Measurements from ENCODE around the gene PBX2. TPM values are rescaled to one million over a fixed set of nuclear protein-coding genes. Genes with fewer than 3 reads are reported as not detected.

The PBX2 gene
- total RNA-seq, 1 donor from 2014 or later = 92.7 TPM

DNA sequence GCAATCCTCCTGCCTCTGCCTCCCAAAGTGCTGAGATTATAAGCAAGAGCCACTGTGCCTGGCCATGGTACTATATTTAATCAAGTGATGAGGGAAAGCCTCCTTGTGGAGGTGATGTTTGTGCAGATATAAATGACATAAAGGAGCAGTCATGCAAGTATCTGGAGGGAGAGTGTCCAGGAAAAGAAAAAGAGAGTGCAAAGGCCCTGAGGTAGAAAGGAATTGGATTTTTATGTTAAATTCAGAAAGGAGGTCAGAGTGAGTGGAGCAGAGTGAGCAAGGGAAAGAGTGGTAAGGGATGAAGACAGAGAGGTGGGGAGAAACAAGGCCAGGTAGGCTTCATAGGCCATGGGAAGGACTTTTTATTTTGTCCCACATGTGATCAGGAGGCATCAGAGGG, 52.5 kb downstream of the PBX2 start:
- H3K36me3 Mint-ChIP-seq (ENCODE audit: low read depth) = no peaks in the 10 kb centered on the region
- intact Hi-C loops (cut with micrococcal nuclease) = no loop called here
- H3K9me3 Mint-ChIP-seq = no peaks in the 10 kb centered on the region
- no peaks in the 10 kb centered on the region for H3K4me1 Mint-ChIP-seq
- H3K27me3 Mint-ChIP-seq = peaks cover 25% of the 10 kb centered on the region
- H3K27ac Mint-ChIP-seq = no peak overlapping the region
- no peak overlapping the region for H3K4me3 Mint-ChIP-seq
- DNase-seq = no peak

Other genes with a start within 250 kb of the PBX2 start
- gene CFB, start 244.1 kb downstream of the PBX2 start, total RNA-seq = 0.17 TPM in 1 of 2 replicates, not detected in the other
- 85.8 and 88.5 TPM in 2 replicates for gene NELFE, start 231.2 kb downstream of the PBX2 start, total RNA-seq
- 92.8 and 93.7 TPM in 2 replicates for gene SKIC2, start 231.0 kb downstream of the PBX2 start, total RNA-seq
- gene DXO, start 218.1 kb downstream of the PBX2 start, total RNA-seq = 13.2 and 14.1 TPM in 2 replicates
- 2.7 and 3.3 TPM in 2 replicates for gene C4A, start 208.1 kb downstream of the PBX2 start, total RNA-seq
- gene C4B, start 175.4 kb downstream of the PBX2 start, total RNA-seq = 2.9 and 3.7 TPM in 2 replicates
- gene CYP21A2, start 151.8 kb downstream of the PBX2 start, total RNA-seq = 0.35 TPM in 1 of 2 replicates, not detected in the other
- 3.3 and 4.6 TPM in 2 replicates for gene TNXB, start 80.9 kb downstream of the PBX2 start, total RNA-seq
- 72.9 and 81.0 TPM in 2 replicates for gene ATF6B, start 62.0 kb downstream of the PBX2 start, total RNA-seq
- 6.2 and 6.9 TPM in 2 replicates for gene FKBPL, start 59.9 kb downstream of the PBX2 start, total RNA-seq
- gene PRRT1, start 38.3 kb downstream of the PBX2 start, total RNA-seq = 0.24 and 0.35 TPM in 2 replicates
- gene PPT2, start 36.1 kb downstream of the PBX2 start, total RNA-seq = 11.3 and 12.7 TPM in 2 replicates
- 8.6 and 9.7 TPM in 2 replicates for gene EGFL8, start 25.6 kb downstream of the PBX2 start, total RNA-seq
- 31.4 and 32.6 TPM in 2 replicates for gene AGPAT1, start 14.1 kb downstream of the PBX2 start, total RNA-seq
- gene RNF5, start 11.8 kb downstream of the PBX2 start, total RNA-seq = 59.9 and 62.6 TPM in 2 replicates
- 20.7 and 24.1 TPM in 2 replicates for gene AGER, start 5.9 kb downstream of the PBX2 start, total RNA-seq
- gene GPSM3, start 2.4 kb upstream of the PBX2 start, total RNA-seq = 81.1 and 82.4 TPM in 2 replicates
- 0.28 and 0.37 TPM in 2 replicates for gene NOTCH4, start 33.9 kb upstream of the PBX2 start, total RNA-seq
- gene TSBP1, start 181.7 kb upstream of the PBX2 start, total RNA-seq = not detected in 2 replicates
- gene BTNL2, start 217.0 kb upstream of the PBX2 start, total RNA-seq = not detected in 2 replicates
- 12.9 and 14.0 TPM in 2 replicates for gene HLA-DRA, start 249.7 kb upstream of the PBX2 start, total RNA-seq

Data from activated CD4-positive, alpha-beta T cell treated with anti-CD3 and anti-CD28 coated beads, Interleukin-2, amount 10 ng/mL, durations not matched to agents 24 days and 14 days (primary cell).